ENCODE data around the gene SAG.
"Not testable (repeated sequence)": the region's sequence is repeated elsewhere in the genome, so short reads cannot be mapped to it uniquely, and the experiment has no call there.

SAG gene

GRCh38 chr2:233358335-233358734, 50.7 kb downstream of the SAG start:
- no peak for DNase-seq

GRCh38 chr2:233358947-233359346, 51.3 kb downstream of the SAG start:
- DNase-seq, result peak; percentile 11

DNA sequence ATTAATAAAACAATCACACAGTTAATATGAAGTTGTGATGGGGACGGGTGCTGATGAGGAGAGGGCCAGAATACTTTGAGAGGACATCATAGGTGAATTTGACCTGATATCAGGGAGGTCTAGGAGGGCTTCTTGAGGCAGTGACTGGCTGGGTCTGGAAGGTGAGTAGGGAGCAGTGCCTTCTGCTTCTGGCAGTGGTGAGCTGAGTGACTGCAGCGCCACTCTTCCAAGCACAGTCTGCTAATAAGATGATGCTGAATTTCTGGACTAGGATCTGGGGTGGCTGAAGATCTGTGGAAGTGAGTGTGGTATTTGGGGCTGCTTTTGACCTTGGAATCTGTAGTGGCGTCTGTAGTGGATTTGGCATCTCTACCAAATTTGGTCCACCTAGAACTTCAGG, 52.2 kb downstream of the SAG start:
- DNase-seq, result no peak

DNA sequence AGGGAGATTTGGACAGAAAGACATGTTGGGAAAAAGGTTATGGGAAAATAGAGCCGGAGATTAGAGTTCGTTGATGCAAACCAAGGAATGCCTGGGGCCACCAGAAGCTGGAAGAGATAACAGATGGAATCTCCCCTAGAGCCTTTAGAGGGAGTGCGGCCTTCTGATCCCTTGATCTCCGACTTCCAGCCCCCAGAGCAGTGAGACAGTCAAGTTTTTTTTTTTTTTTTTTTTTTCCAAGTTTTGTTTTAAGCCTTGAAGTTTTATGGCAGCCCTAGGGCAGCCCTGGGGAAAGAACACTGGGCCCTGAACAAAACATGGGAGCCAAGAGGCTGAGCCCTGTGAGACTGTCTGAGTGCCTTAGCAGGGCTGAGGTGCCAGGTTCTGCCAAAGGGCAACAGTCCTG, 53.2 kb downstream of the SAG start:
- DNase-seq, result no peak

DNA sequence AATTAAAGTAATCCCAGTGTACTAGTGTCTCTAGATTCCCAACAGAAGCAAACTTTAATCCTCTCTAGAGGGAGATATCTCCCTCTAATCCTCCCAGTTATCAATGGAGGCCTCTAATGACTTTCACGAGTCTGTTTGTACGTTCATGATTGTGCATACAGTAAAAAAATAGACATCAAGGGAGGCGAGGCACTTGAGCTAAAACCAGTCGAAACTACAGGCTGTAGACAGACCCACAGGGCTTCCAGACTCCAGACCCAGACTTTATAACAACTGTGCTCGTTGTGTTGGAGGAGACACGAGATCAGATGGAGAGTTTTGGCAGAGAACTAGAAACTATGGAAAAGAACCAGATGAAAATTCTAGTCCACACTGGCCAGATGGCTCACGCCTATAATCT, 53.7 kb downstream of the SAG start:
- no peak for DNase-seq

- DNase-seq, result no peak
Observed at GRCh38 chr2:233362742-233363141, 55.1 kb downstream of the SAG start.

- DNase-seq, result no peak
Observed at GRCh38 chr2:233363744-233364235, 56.2 kb downstream of the SAG start.

GRCh38 chr2:233365861-233366520, 58.4 kb downstream of the SAG start:
- no peak for DNase-seq

DNA sequence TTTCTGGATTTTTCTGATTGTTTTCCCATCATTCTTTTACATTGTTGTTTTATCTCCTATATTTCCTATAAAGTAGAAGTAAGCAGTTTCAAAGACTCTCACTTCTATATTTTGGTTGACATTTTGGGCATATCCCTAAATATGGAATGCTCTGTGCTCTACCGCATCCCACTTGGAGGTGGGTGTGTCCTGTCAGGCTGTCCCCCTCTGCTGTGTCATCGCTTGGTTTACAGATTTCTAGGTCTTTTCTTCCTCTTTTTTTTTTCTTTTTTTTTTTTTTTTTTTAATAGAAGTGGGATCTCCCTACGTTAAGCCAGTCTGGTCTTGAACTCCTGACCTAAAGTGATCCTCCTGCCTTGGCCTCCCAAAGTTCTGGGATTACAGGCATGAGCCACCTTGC, 60.0 kb downstream of the SAG start:
- DNase-seq, result no peak

- no peak for DNase-seq
Observed at GRCh38 chr2:233368756-233369155, 61.1 kb downstream of the SAG start.

- no peak for DNase-seq
Observed at GRCh38 chr2:233369462-233369861, 61.8 kb downstream of the SAG start.

GRCh38 chr2:233369897-233370685, 62.5 kb downstream of the SAG start:
- DNase-seq, result no peak

GRCh38 chr2:233371641-233372040, 64.0 kb downstream of the SAG start:
- no peak for DNase-seq

DNA sequence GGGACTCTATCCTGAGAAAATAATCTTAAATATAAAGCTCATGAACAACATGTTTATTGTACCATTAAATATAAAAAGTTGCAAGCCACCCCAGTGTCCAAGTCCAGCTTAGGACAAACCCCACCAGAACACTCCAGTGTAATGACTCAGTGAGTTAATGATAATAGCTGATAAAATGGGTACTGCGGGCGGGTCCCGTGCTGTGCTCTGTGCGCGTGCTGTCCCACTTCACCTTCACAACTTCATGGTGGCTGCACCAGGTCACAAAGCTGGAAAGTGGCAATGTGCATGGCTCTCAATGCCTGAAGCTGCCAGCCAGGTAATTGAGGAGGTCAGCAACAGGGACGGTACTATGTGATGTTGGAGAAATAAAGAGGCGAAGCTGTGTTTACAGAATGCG, 65.2 kb downstream of the SAG start:
- DNase-seq, result no peak

- no peak for DNase-seq
Observed at GRCh38 chr2:233373316-233373715, 65.7 kb downstream of the SAG start.

- not testable (repeated sequence) for DNase-seq
Observed at GRCh38 chr2:233374776-233375175, 67.2 kb downstream of the SAG start.

DNA sequence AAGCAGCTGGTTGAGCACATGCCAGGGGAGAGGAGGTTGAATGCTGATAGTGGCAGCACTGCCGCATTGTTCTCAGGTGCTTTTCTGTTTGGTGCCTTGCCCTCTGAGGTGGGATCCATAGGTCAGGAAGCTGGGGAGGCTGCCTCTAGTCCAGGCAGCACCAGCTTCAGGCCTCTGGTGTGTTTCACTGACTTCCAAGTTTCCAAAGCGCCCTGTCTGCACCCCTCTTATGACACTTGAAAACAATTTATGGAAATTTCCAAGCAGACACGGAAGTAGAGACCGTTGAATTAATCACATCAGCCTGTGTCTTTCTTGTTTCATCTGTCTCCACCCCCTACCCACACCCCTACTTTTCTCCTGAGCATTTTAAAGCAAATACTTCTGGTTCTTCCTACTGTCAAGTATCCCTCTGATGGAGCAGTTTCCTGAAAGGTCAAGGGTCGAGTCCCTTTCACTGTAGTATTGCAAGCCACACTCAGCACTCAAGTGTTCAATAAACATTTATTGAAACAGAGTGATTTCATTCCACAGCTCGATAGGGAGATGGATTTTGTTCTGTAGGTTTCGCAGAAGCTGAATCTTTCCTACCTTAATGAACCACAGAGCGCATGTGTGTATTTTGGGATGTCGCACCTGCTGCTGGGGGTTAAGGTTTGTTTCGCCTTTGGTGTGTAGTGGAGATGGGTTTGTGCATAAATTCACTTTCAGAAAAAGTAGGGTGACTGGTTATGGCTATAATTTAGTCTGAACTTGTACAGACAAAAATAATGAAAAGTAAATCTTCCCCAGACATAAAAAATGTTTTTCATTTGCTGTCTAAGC, 68.1 kb downstream of the SAG start:
- no peak for DNase-seq

DNA sequence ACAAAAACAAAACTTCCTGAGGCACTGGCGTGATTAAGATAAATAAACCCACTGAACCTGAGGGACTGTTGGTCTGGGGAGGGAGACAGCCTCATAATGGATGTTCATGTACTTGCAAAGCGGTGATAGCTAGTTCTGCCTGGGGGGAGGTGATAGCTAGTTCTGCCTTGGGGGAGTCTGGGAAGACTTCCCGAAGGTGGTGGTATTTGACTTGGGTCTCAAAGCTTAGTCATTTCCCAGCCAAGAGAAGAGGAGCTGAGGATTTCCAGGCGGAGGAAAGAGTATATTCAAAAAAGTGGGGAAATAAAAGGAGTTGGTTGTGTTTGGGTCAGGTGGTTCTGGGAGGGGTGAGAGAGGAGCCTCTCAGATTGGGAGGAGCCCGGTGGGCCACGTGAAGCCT, 71.4 kb downstream of the SAG start:
- DNase-seq, result no peak

GRCh38 chr2:233379441-233379840, 71.8 kb downstream of the SAG start:
- no peak for DNase-seq

GRCh38 chr2:233380132-233380895, 72.7 kb downstream of the SAG start:
- DNase-seq, result no peak

GRCh38 chr2:233380995-233381637, 73.5 kb downstream of the SAG start:
- no peak for DNase-seq

- DNase-seq, result no peak
Observed at GRCh38 chr2:233381638-233381995, 74.0 kb downstream of the SAG start.
